Lower lobe of right lung (tissue), 2 donors: ENCODE data around the gene ZNF354B. TPM values are rescaled to one million over a fixed set of nuclear protein-coding genes. Genes with fewer than 3 reads are reported as not detected.

ENCODE experiments used
- ATAC-seq, 2 donors: fragments of 200-7000 bp; cut with Tn5 transposase; one replicate each; pipeline ENCODE4 v1.9.1; 2020 to 2022; ENCODE audit warnings: mild to moderate bottlenecking in 2 of 2, moderate library complexity in 2 of 2
- DNase-seq: peaks from one replicate; pipeline ENCODE4 v3.0.0-alpha.2; 2020
- H3K27ac ChIP-seq: fragments of 200-600 bp; one replicate; pipeline ENCODE4 v1.8.0; 2022
- H3K27me3 ChIP-seq: fragments of 200-600 bp; one replicate; pipeline ENCODE4 v1.8.0; 2022; ENCODE audit warnings: low read depth
- H3K36me3 ChIP-seq: fragments of 200-600 bp; one replicate; pipeline ENCODE4 v1.8.0; 2022; ENCODE audit warnings: mild to moderate bottlenecking
- H3K4me1 ChIP-seq: fragments of 200-600 bp; one replicate; pipeline ENCODE4 v1.8.0; 2022
- H3K4me3 ChIP-seq: fragments of 200-600 bp; one replicate; pipeline ENCODE4 v1.8.0; 2022; ENCODE audit warnings: mild to moderate bottlenecking
- H3K9me3 ChIP-seq: fragments of 200-600 bp; one replicate; pipeline ENCODE4 v1.8.0; 2022
- intact Hi-C: fragments of 100-400 bp; cut with DNase I; formaldehyde crosslinking; loops from one replicate; pipeline ENCODE4 v1.11.0; 2022
- total RNA-seq: library from RNA; stranded (reverse); fragmentation: NEBNext Ultra II Directional; extraction: Animal tissue kit (Norgen Biotek cat#: 25700); gene quantifications from one replicate; pipeline ENCODE4 v1.2.1, GENCODE V29; 2021
- TF ChIP-seq, protein P1 (sequence below): fragments of 200-600 bp; IDR thresholded peaks from one replicate; pipeline ENCODE4 v1.8.0; 2022; ENCODE audit warnings: antibody characterized with exemption, mild to moderate bottlenecking
- donor health status: DM: no; HTN: yes; CAD: no; lungs with severe emphysema.

Gene ZNF354B
- total RNA-seq, 1 donor from 2014 or later: 15.0 TPM

DNA sequence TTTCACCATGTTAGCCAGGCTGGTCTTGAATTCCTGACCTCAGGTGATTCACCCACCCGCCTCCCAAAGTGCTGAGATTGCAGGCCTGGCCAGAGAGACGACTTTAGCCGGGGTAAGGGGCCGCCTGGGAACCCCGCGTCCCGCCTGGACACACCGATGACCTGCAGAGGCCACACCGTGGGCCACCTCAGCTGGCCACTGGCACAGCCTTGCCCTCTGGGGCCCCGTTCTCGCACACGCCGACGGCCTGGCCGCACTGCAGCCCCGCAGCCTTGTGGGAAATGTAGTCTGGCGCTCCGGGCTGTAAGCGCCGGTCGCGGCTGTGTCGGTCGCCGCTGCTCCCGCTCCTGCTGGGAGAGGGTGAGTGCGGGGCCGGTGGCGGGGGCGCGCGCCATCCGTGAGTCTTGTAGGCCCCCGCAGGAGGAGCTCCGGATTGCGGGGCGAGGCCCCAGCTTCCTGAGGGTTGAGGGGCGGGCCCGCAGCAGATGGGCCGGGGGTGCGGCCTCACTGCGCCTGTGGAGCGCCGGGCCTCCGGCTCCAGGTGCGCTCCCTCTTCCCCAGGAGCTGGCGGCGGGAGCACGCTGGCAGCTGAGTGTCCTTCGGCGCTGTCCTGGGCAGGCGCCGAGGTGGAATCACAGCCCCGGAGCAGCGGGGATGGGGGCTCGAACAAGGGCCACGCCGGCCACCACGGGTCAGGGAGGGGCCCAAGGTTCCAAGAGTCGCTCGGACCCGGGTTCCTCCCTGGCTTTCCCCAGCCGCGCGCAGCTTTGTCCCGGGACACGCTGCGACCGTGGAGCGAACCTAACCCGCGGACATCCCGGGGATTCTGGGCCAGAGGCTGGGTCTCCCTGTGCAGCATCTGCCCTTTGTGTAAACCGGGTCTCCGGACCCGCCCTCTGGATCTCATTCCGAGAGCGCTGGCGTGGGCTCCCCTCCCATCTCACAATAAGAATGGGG is 36.1 kb downstream of the ZNF354B start, which contains the start of gene ZFP2:
ZFP2 (plus strand) TSS at position 299 of the 957 bp plus-strand sequence. CDS start 35,401 bp downstream, outside the sequence.
- Histone ChIP-seq H3K4me1 (no peaks in the 10 kb centered on the region), H3K9me3 (peaks cover 7% of the 10 kb centered on the region), H3K4me3 (peak within 1 kb of the TSS; percentile 91), H3K27ac (peak within 1 kb of the TSS; percentile 63), H3K27me3 (no peaks in the 10 kb centered on the region), H3K36me3 (no peaks in the 10 kb centered on the region)
- DNase-seq (peak; percentile 75), ATAC-seq (peak; percentile 96 to 98)
- TF ChIP-seq, protein P1, sequence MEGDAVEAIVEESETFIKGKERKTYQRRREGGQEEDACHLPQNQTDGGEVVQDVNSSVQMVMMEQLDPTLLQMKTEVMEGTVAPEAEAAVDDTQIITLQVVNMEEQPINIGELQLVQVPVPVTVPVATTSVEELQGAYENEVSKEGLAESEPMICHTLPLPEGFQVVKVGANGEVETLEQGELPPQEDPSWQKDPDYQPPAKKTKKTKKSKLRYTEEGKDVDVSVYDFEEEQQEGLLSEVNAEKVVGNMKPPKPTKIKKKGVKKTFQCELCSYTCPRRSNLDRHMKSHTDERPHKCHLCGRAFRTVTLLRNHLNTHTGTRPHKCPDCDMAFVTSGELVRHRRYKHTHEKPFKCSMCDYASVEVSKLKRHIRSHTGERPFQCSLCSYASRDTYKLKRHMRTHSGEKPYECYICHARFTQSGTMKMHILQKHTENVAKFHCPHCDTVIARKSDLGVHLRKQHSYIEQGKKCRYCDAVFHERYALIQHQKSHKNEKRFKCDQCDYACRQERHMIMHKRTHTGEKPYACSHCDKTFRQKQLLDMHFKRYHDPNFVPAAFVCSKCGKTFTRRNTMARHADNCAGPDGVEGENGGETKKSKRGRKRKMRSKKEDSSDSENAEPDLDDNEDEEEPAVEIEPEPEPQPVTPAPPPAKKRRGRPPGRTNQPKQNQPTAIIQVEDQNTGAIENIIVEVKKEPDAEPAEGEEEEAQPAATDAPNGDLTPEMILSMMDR: no peak
- intact Hi-C loops: no loop called here

DNA sequence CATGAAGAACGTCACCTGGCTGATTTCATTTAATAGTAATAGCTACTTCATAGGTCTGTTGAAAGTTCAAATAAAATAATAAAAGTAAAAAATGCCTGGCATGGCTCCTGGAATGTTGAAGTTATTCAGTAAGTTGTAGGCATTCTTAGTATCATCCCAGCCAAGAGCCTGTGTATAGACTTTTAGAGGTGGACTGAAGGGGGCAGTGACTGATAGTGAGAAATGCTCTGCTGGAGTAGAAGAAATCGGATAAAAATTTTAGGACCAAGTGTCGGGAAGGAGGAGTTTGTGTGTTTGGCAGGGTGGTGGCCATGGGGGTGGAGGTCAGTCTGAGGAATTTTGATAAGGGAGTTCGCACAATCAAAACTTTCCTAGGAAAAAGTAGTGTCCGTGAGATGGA is 39.5 kb downstream of the ZNF354B start:
- Histone ChIP-seq H3K36me3 (no peaks in the 10 kb centered on the region), H3K4me1 (no peaks in the 10 kb centered on the region), H3K4me3 (no peak overlapping the region), H3K27ac (no peak overlapping the region), H3K9me3 (peaks cover 10% of the 10 kb centered on the region), H3K27me3 (no peaks in the 10 kb centered on the region)
- intact Hi-C loops: no loop called here
- ATAC-seq (no peak), DNase-seq (no peak)
- TF ChIP-seq, protein P1: no peak

GRCh38 chr5:178902849-178903248 is 43.1 kb downstream of the ZNF354B start:
- Histone ChIP-seq H3K4me3 (no peak overlapping the region), H3K36me3 (no peaks in the 10 kb centered on the region), H3K27ac (no peak overlapping the region), H3K27me3 (no peaks in the 10 kb centered on the region), H3K4me1 (no peaks in the 10 kb centered on the region), H3K9me3 (peaks cover 25% of the 10 kb centered on the region)
- TF ChIP-seq, protein P1: no peak
- intact Hi-C loops: no loop called here
- DNase-seq (no peak), ATAC-seq (no peak)

- DNase-seq: no peak
- Histone ChIP-seq H3K9me3 (peaks cover 97% of the 10 kb centered on the region), H3K4me1 (no peaks in the 10 kb centered on the region), H3K27me3 (no peaks in the 10 kb centered on the region), H3K36me3 (no peaks in the 10 kb centered on the region), H3K4me3 (no peak overlapping the region), H3K27ac (no peak overlapping the region)
- no peak for ATAC-seq
- intact Hi-C loops: no loop called here
- TF ChIP-seq, protein P1: no peak
Measured at GRCh38 chr5:178931846-178932760, 72.3 kb downstream of the ZNF354B start.

Other genes with a start within 250 kb of the ZNF354B start
- 34.1 TPM for gene CLK4, start 232.9 kb upstream of the ZNF354B start, total RNA-seq
- gene ZNF354A, start 129.3 kb upstream of the ZNF354B start, total RNA-seq: 8.7 TPM
- gene ZFP2, start 36.0 kb downstream of the ZNF354B start, total RNA-seq: 2.0 TPM
- gene ZNF454, start 81.2 kb downstream of the ZNF354B start, total RNA-seq: 2.6 TPM
- gene GRM6, start 135.4 kb downstream of the ZNF354B start, total RNA-seq: not detected
- gene ZNF879, start 163.9 kb downstream of the ZNF354B start, total RNA-seq: 7.3 TPM
- gene ZNF354C, start 200.4 kb downstream of the ZNF354B start, total RNA-seq: 6.7 TPM